HL-60 (cell line): ENCODE measurements around the gene EYS.

Experiments used
- DNase-seq, 2 experiments: peaks; one replicate each; pipeline ENCODE4 v3.0.0-alpha.2; 2010 to 2020; ENCODE audit warnings: low read depth in 1 of 2, low spot score in 1 of 2
- H3K27ac ChIP-seq: fragments of 250-450 bp; sonication (Bioruptor Pico); replicated peaks from 2 replicates; pipeline ENCODE4 v1.5.1; 2020; ENCODE audit warnings: mild to moderate bottlenecking, moderate library complexity
- H3K27me3 ChIP-seq: fragments of 250-450 bp; sonication (Bioruptor Pico); 2 replicates; pipeline ENCODE4 v1.5.1; 2021; ENCODE audit warnings: mild to moderate bottlenecking, moderate library complexity; ENCODE audit not compliant: insufficient read depth, poor library complexity, severe bottlenecking
- H3K4me3 ChIP-seq: replicated peaks from 2 replicates; pipeline ENCODE4 v1.5.1; 2011; ENCODE audit warnings: mild to moderate bottlenecking, control low read depth, low read length; ENCODE audit not compliant: insufficient read depth
- GABPA ChIP-seq: IDR thresholded peaks from 2 replicates; pipeline ENCODE4 v1.6.1; 2012; ENCODE audit warnings: low read depth
- POLR2AphosphoS5 ChIP-seq: IDR thresholded peaks from 2 replicates; pipeline ENCODE4 v1.6.1; 2012; ENCODE audit warnings: low read depth
- SPI1 ChIP-seq: IDR thresholded peaks from 2 replicates; pipeline ENCODE4 v1.6.1; 2012; ENCODE audit warnings: low read depth, mild to moderate bottlenecking, borderline replicate concordance
- TF ChIP-seq, protein P1 (sequence below): IDR thresholded peaks from 2 replicates; pipeline ENCODE4 v1.6.1; 2012; ENCODE audit warnings: low read depth; ENCODE audit not compliant: insufficient replicate concordance
- TF ChIP-seq, protein P2 (sequence below): IDR thresholded peaks from one replicate; pipeline ENCODE4 v1.5.1; 2011; ENCODE audit warnings: low read length, control low read depth, inconsistent platforms; ENCODE audit not compliant: insufficient read depth

EYS gene

DNA sequence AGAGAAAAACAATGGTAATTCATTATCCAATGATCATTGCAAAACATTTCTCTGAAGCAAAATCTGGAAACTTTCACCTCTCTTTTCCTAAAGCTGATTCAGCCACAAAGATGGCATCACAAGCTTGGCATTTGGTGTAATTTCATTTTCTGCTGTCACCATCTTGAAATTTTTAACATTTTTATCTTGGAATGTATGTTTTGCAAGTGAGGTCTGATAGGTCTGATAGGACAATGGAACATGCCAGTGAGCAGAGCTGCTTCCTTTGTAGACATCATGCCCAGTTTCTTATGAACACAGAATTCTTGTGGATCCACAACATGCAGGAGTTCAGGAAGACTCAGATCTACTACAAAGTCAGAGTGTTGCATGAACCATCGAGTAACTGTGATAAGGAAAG lies 969.6 kb downstream of the EYS start:
- Histone ChIP-seq H3K27ac (no peak overlapping the region), H3K27me3 (no peaks in the 10 kb centered on the region), H3K4me3 (no peak overlapping the region)
- TF ChIP-seq POLR2AphosphoS5: no peak
- no peak for TF ChIP-seq SPI1
- DNase-seq: no peak

GRCh38 chr6:64736421-64736950 lies 970.5 kb downstream of the EYS start:
- TF ChIP-seq SPI1: no peak
- TF ChIP-seq GABPA: no peak
- TF ChIP-seq, protein P1, sequence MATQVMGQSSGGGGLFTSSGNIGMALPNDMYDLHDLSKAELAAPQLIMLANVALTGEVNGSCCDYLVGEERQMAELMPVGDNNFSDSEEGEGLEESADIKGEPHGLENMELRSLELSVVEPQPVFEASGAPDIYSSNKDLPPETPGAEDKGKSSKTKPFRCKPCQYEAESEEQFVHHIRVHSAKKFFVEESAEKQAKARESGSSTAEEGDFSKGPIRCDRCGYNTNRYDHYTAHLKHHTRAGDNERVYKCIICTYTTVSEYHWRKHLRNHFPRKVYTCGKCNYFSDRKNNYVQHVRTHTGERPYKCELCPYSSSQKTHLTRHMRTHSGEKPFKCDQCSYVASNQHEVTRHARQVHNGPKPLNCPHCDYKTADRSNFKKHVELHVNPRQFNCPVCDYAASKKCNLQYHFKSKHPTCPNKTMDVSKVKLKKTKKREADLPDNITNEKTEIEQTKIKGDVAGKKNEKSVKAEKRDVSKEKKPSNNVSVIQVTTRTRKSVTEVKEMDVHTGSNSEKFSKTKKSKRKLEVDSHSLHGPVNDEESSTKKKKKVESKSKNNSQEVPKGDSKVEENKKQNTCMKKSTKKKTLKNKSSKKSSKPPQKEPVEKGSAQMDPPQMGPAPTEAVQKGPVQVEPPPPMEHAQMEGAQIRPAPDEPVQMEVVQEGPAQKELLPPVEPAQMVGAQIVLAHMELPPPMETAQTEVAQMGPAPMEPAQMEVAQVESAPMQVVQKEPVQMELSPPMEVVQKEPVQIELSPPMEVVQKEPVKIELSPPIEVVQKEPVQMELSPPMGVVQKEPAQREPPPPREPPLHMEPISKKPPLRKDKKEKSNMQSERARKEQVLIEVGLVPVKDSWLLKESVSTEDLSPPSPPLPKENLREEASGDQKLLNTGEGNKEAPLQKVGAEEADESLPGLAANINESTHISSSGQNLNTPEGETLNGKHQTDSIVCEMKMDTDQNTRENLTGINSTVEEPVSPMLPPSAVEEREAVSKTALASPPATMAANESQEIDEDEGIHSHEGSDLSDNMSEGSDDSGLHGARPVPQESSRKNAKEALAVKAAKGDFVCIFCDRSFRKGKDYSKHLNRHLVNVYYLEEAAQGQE: no peak
- TF ChIP-seq POLR2AphosphoS5: no peak
- TF ChIP-seq, protein P2, sequence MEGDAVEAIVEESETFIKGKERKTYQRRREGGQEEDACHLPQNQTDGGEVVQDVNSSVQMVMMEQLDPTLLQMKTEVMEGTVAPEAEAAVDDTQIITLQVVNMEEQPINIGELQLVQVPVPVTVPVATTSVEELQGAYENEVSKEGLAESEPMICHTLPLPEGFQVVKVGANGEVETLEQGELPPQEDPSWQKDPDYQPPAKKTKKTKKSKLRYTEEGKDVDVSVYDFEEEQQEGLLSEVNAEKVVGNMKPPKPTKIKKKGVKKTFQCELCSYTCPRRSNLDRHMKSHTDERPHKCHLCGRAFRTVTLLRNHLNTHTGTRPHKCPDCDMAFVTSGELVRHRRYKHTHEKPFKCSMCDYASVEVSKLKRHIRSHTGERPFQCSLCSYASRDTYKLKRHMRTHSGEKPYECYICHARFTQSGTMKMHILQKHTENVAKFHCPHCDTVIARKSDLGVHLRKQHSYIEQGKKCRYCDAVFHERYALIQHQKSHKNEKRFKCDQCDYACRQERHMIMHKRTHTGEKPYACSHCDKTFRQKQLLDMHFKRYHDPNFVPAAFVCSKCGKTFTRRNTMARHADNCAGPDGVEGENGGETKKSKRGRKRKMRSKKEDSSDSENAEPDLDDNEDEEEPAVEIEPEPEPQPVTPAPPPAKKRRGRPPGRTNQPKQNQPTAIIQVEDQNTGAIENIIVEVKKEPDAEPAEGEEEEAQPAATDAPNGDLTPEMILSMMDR: no peak
- Histone ChIP-seq H3K4me3 (no peak overlapping the region), H3K27me3 (no peaks in the 10 kb centered on the region), H3K27ac (no peak overlapping the region)
- no peak for DNase-seq

GRCh38 chr6:64733433-64733832 lies 973.6 kb downstream of the EYS start:
- H3K4me3 ChIP-seq: no peak overlapping the region
- DNase-seq: no peak
- H3K27ac ChIP-seq: no peak overlapping the region
- no peaks in the 10 kb centered on the region for H3K27me3 ChIP-seq
- no peak for TF ChIP-seq GABPA
- TF ChIP-seq, protein P2: no peak
- no peak for TF ChIP-seq POLR2AphosphoS5
- TF ChIP-seq, protein P1: no peak
- no peak for TF ChIP-seq SPI1

DNA sequence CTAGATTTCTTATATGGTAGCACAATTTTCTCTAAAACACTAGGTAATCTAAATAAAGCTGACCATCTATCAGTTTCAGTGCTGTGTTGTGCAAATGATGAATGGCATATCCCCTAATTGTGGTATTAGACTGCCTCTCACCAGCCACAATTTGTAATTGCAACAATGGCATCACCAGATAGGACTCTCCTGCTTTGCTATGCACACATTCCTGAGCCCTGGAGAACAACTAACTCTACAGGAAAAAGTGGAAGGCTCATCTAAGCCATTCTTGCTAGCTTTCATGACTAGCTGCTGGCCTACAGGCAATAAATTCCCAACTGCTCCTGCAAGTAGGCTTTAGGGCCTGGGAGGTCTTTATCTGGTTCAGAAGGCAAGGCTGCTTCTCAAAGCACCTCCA lies 974.1 kb downstream of the EYS start:
- no peak for TF ChIP-seq SPI1
- TF ChIP-seq, protein P1: no peak
- no peak for TF ChIP-seq POLR2AphosphoS5
- TF ChIP-seq, protein P2: no peak

More for the DNA sequence above, 974.1 kb downstream of the EYS start:
- no peak overlapping the region for H3K27ac ChIP-seq
- no peaks in the 10 kb centered on the region for H3K27me3 ChIP-seq
- H3K4me3 ChIP-seq: no peak overlapping the region
- no peak for DNase-seq
